Gastrocnemius medialis (tissue), 4 donors: Measurements from ENCODE around the gene DNAJA2.

ENCODE experiments used
- POLR2A ChIP-seq, 2 donors: fragments of 450-650 bp; IDR thresholded peaks; one replicate each; pipeline ENCODE4 v1.6.1; 2017; ENCODE audit warnings: antibody characterized with exemption in 2 of 2, mild to moderate bottlenecking in 2 of 2, moderate library complexity in 2 of 2
- TF ChIP-seq, protein P1 (sequence below), 5 experiments: fragments of 450-650 bp in 3 of 5; fragments of 200-600 bp in 2 of 5; sonication (generic) in 2 of 5; IDR thresholded peaks in 4 of 5; conservative IDR thresholded peaks in 1 of 5; 1 replicate in 4 of 5; 2 replicates in 1 of 5; pipeline ENCODE4 v1.5.1; 2016 to 2019; ENCODE audit warnings: antibody characterized with exemption in 5 of 5, mild to moderate bottlenecking in 3 of 5, moderate library complexity in 3 of 5

DNA sequence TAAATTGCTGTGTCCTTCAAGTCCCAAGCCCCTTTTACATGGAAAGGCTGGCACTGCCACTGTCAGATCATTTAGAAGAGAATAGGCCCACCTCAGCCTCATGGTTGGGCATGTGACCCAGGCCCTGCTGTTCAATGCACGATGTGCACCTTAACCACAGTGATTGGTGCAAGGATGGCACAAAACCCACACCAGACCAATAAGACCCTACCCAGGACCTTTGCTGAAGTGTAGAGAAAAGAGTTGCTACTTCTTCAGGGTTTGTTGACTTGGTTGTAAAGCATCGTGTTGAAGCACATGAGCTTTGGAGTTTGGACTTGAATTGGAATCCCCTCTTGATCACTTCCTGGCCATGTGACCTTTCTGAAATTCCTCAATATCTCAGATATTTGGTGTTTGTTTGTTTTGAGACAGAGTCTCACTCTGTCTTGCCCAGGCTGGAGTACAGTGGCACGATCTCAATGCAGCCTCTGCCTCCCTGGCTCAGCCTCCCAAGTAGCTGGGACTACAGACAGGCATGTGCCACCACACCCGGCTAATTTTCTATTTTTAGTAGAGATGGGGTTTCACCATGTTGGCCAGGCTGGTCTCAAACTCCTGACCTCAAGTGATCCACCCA, 24.8 kb downstream of the DNAJA2 start:
- TF ChIP-seq, protein P1, sequence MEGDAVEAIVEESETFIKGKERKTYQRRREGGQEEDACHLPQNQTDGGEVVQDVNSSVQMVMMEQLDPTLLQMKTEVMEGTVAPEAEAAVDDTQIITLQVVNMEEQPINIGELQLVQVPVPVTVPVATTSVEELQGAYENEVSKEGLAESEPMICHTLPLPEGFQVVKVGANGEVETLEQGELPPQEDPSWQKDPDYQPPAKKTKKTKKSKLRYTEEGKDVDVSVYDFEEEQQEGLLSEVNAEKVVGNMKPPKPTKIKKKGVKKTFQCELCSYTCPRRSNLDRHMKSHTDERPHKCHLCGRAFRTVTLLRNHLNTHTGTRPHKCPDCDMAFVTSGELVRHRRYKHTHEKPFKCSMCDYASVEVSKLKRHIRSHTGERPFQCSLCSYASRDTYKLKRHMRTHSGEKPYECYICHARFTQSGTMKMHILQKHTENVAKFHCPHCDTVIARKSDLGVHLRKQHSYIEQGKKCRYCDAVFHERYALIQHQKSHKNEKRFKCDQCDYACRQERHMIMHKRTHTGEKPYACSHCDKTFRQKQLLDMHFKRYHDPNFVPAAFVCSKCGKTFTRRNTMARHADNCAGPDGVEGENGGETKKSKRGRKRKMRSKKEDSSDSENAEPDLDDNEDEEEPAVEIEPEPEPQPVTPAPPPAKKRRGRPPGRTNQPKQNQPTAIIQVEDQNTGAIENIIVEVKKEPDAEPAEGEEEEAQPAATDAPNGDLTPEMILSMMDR (IDR thresholded peaks at IDR 0.05 in 4 of 5, conservative IDR thresholded peaks at IDR 0.05 in 1 of 5): no peak
- TF ChIP-seq POLR2A (IDR thresholded peaks at IDR 0.05): no peak
